Tibial artery (tissue), 4 donors: Measurements from ENCODE around the gene CNTN4.

Source experiments
- DNase-seq, 2 donors: peaks; one replicate each; pipeline ENCODE4 v3.0.0-alpha.2; 2019
- H3K27ac ChIP-seq, 2 donors: fragments of 200-600 bp; sonication (generic) in 1 of 2; 1 replicate in 1 of 2; 2 replicates in 1 of 2; pipeline ENCODE4 v1.5.1; 2018 to 2019; ENCODE audit warnings: mild to moderate bottlenecking in 1 of 2
- H3K27me3 ChIP-seq, 2 donors: fragments of 200-600 bp; sonication (generic) in 1 of 2; one replicate each; pipeline versions ENCODE4 v1.5.1 to v1.6.0; 2016 to 2019
- H3K36me3 ChIP-seq, 3 donors: fragments of 200-600 bp; sonication (generic) in 2 of 3; one replicate each; pipeline ENCODE4 v1.5.1; 2016 to 2019; ENCODE audit warnings: mild to moderate bottlenecking in 2 of 3
- H3K4me1 ChIP-seq, 4 donors: fragments of 200-600 bp; sonication (generic) in 2 of 4; 1 replicate in 3 of 4; 2 replicates in 1 of 4; pipeline ENCODE4 v1.5.1; 2016 to 2019
- H3K4me3 ChIP-seq, 2 donors: fragments of 200-600 bp; sonication (generic) in 1 of 2; 1 replicate in 1 of 2; 2 replicates in 1 of 2; pipeline ENCODE4 v1.5.1; 2018 to 2019; ENCODE audit warnings: mild to moderate bottlenecking in 2 of 2
- H3K9me3 ChIP-seq, 3 donors: fragments of 200-600 bp; sonication (generic) in 1 of 3; one replicate each; pipeline ENCODE4 v1.5.1; 2016 to 2019
- intact Hi-C: fragments of 100-400 bp; cut with DNase I; formaldehyde crosslinking; loops from one replicate; pipeline ENCODE4 v1.15.0; 2023; ENCODE audit warnings: low total_unique reads
- TF ChIP-seq, protein P1 (sequence below), 2 experiments: fragments of 200-600 bp in 1 of 2; fragments of 450-650 bp in 1 of 2; IDR thresholded peaks; one replicate each; pipeline ENCODE4 v1.5.1; 2017 to 2019; ENCODE audit warnings: antibody characterized with exemption in 2 of 2, mild to moderate bottlenecking in 1 of 2, moderate library complexity in 1 of 2

The CNTN4 gene

GRCh38 chr3:2863127-2863526, 764.5 kb downstream of the CNTN4 start:
- TF ChIP-seq, protein P1, sequence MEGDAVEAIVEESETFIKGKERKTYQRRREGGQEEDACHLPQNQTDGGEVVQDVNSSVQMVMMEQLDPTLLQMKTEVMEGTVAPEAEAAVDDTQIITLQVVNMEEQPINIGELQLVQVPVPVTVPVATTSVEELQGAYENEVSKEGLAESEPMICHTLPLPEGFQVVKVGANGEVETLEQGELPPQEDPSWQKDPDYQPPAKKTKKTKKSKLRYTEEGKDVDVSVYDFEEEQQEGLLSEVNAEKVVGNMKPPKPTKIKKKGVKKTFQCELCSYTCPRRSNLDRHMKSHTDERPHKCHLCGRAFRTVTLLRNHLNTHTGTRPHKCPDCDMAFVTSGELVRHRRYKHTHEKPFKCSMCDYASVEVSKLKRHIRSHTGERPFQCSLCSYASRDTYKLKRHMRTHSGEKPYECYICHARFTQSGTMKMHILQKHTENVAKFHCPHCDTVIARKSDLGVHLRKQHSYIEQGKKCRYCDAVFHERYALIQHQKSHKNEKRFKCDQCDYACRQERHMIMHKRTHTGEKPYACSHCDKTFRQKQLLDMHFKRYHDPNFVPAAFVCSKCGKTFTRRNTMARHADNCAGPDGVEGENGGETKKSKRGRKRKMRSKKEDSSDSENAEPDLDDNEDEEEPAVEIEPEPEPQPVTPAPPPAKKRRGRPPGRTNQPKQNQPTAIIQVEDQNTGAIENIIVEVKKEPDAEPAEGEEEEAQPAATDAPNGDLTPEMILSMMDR (IDR thresholded peaks at IDR 0.05): no peak
- no peak overlapping the region for H3K4me3 ChIP-seq
- intact Hi-C loops: no loop called here
- H3K9me3 ChIP-seq: no peaks in the 10 kb centered on the region
- DNase-seq: no peak
- H3K36me3 ChIP-seq: peaks cover 0 to 6% (median 0%) of the 10 kb centered on the region in 3 donors
- no peaks in the 10 kb centered on the region for H3K4me1 ChIP-seq
- H3K27ac ChIP-seq: no peak overlapping the region
- H3K27me3 ChIP-seq: no peaks in the 10 kb centered on the region

DNA sequence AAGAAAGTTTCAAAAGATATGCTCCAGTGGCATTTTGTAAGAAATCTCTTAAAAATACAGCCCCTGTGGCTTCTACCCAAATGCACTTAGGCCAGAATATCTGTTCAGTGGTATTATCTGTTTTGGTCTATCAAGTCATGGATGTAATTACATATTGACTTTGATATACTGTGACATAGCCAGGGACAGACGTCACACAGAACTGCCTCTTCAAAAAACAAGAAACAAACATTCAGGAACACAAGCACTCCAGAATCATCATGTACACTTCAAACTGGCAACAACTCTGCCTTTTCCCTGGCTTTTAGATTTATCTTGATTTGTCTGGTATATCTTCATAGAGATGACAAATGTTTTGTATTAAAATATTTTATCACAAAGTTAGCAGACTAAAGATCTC, 771.2 kb downstream of the CNTN4 start:
- no peak for DNase-seq
- H3K36me3 ChIP-seq: peaks cover 0 to 6% (median 0%) of the 10 kb centered on the region in 3 donors
- H3K27ac ChIP-seq: no peak overlapping the region
- H3K9me3 ChIP-seq: no peaks in the 10 kb centered on the region
- TF ChIP-seq, protein P1 (IDR thresholded peaks at IDR 0.05): no peak
- intact Hi-C loops: no loop called here
- no peaks in the 10 kb centered on the region for H3K27me3 ChIP-seq
- no peak overlapping the region for H3K4me3 ChIP-seq
- H3K4me1 ChIP-seq: peaks cover 0 to 41% (median 2%) of the 10 kb centered on the region in 4 donors

- H3K9me3 ChIP-seq: no peaks in the 10 kb centered on the region
These were observed 772.2 kb downstream of the CNTN4 start for GRCh38 chr3:2870724-2871333.

DNA sequence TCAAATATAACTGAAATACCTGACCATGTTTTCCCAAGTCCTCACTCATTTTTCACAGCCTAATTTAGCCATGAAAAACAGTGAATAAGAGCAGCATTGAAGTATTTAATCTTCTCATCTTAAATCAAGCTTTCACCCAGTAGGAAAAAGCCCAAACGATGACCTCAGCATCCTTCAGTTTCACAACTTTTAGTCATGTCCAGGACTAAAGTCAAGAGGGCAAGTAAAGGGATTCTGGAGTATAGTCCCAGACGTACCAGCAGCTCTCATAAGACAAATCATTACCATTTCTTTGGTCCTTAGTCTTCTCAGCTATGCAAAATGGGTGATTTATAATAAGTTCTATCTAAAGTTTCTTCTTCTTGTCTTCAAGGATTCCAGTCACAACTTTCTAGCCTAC, 774.2 kb downstream of the CNTN4 start:
- peak in 1 of 2 donors; percentile 41 for DNase-seq
- H3K27ac ChIP-seq: peak overlapping the region in 1 of 2 donors; percentile 24
- H3K4me1 ChIP-seq: peaks cover 0 to 42% (median 2%) of the 10 kb centered on the region in 4 donors

More at GRCh38 chr3:2870724-2871333, 772.2 kb downstream of the CNTN4 start:
- Histone ChIP-seq H3K4me1 (peaks cover 0 to 42% (median 2%) of the 10 kb centered on the region in 4 donors), H3K27ac (no peak overlapping the region), H3K36me3 (peaks cover 0 to 6% (median 0%) of the 10 kb centered on the region in 3 donors), H3K27me3 (no peaks in the 10 kb centered on the region), H3K4me3 (no peak overlapping the region)
- DNase-seq: no peak
- intact Hi-C loops: no loop called here
- TF ChIP-seq, protein P1 (IDR thresholded peaks at IDR 0.05): no peak

DNA sequence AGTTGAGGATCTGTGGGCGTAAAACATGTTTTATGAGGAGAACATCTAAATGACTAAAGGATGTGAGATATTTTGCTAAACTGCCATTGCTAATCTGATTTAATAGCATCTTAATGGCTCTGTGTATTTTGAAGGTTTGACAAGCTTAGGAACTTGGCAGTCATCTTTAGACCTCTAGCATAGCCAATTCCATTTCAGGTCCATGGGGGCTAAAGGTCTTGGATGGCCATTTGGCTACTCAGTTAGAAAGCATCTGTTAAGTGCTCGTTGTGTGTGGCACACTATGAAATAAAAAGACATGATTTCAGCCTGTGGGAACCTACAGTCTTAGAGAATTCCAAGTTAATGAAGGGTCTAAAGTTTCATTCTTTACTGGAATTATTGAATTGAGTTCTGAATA, 775.3 kb downstream of the CNTN4 start:
- no peaks in the 10 kb centered on the region for H3K36me3 ChIP-seq
- H3K9me3 ChIP-seq: no peaks in the 10 kb centered on the region
- H3K27ac ChIP-seq: no peak overlapping the region
- intact Hi-C loops: no loop called here
- H3K4me3 ChIP-seq: no peak overlapping the region
- H3K27me3 ChIP-seq: no peaks in the 10 kb centered on the region
- TF ChIP-seq, protein P1 (IDR thresholded peaks at IDR 0.05): no peak
- peaks cover 0 to 42% (median 2%) of the 10 kb centered on the region in 4 donors for H3K4me1 ChIP-seq
- DNase-seq: no peak

More for the DNA sequence above, 774.2 kb downstream of the CNTN4 start:
- H3K4me3 ChIP-seq: no peak overlapping the region
- TF ChIP-seq, protein P1 (IDR thresholded peaks at IDR 0.05): no peak
- H3K27me3 ChIP-seq: no peaks in the 10 kb centered on the region
- H3K36me3 ChIP-seq: peaks cover 0 to under 1% (median 0%) of the 10 kb centered on the region in 3 donors
- intact Hi-C loops: no loop called here
- H3K9me3 ChIP-seq: no peaks in the 10 kb centered on the region
